Liver (tissue), 9 donors: ENCODE data around the gene CUL3. TPM values are rescaled to one million over a fixed set of nuclear protein-coding genes. Genes with fewer than 3 reads are reported as not detected.

Experiments used
- DNase-seq: peaks from one replicate; pipeline ENCODE4 v3.0.0-alpha.2; 2017; ENCODE audit warnings: low spot score
- H3K27ac ChIP-seq, 2 donors: one replicate each; pipeline ENCODE4 v1.7.0; 2013; ENCODE audit warnings: inconsistent platforms in 2 of 2, low read length in 2 of 2, control low read depth in 1 of 2, low read depth in 1 of 2, mild to moderate bottlenecking in 1 of 2
- H3K27me3 ChIP-seq, 4 donors: one replicate each; pipeline versions ENCODE4 v1.6.1 to v1.7.0; 2013; ENCODE audit warnings: low read length in 3 of 4, inconsistent platforms in 1 of 4, mild to moderate bottlenecking in 1 of 4, moderate library complexity in 1 of 4; ENCODE audit not compliant: control insufficient read depth in 4 of 4, insufficient read depth in 4 of 4
- H3K36me3 ChIP-seq, 4 donors: one replicate each; pipeline versions ENCODE4 v1.6.1 to v1.7.0; 2013; ENCODE audit warnings: low read length in 3 of 4, mild to moderate bottlenecking in 3 of 4, low read depth in 1 of 4, moderate library complexity in 1 of 4; ENCODE audit not compliant: control insufficient read depth in 4 of 4, insufficient read depth in 3 of 4
- H3K4me1 ChIP-seq, 4 donors: one replicate each; pipeline versions ENCODE4 v1.6.1 to v1.7.0; 2013; ENCODE audit warnings: low read length in 3 of 4, mild to moderate bottlenecking in 3 of 4, moderate library complexity in 1 of 4; ENCODE audit not compliant: control insufficient read depth in 4 of 4, insufficient read depth in 4 of 4
- H3K4me3 ChIP-seq, 3 donors: one replicate each; pipeline versions ENCODE4 v1.6.1 to v1.7.0; 2013; ENCODE audit warnings: low read length in 3 of 3, control low read depth in 1 of 3, low read depth in 1 of 3, mild to moderate bottlenecking in 1 of 3
- H3K9ac ChIP-seq, 2 donors: one replicate each; pipeline ENCODE4 v1.7.0; 2013; ENCODE audit warnings: low read length in 2 of 2, mild to moderate bottlenecking in 2 of 2, moderate library complexity in 2 of 2, control low read depth in 1 of 2, low read depth in 1 of 2
- H3K9me3 ChIP-seq, 4 donors: one replicate each; pipeline versions ENCODE4 v1.6.1 to v1.7.0; 2013; ENCODE audit warnings: low read length in 3 of 4; ENCODE audit not compliant: control insufficient read depth in 4 of 4
- EGR1 ChIP-seq, 2 donors: IDR thresholded peaks; 2 replicates each; pipeline ENCODE4 v1.6.1; 2016 to 2018; ENCODE audit warnings: antibody characterized with exemption in 2 of 2, low read depth in 2 of 2
- HNF4A ChIP-seq, 2 donors: conservative IDR thresholded peaks; 2 replicates each; pipeline ENCODE4 v1.6.1; 2016; ENCODE audit warnings: antibody characterized with exemption in 2 of 2, mild to moderate bottlenecking in 2 of 2
- JUND ChIP-seq, 2 donors: IDR thresholded peaks; 2 replicates each; pipeline ENCODE4 v1.6.1; 2016; ENCODE audit warnings: antibody characterized with exemption in 2 of 2
- NR2F2 ChIP-seq: IDR thresholded peaks from 2 replicates; pipeline ENCODE4 v1.6.1; 2016; ENCODE audit warnings: antibody characterized with exemption
- RAD21 ChIP-seq, 2 donors: IDR thresholded peaks; 2 replicates each; pipeline ENCODE4 v1.6.1; 2016; ENCODE audit warnings: antibody characterized with exemption in 2 of 2, mild to moderate bottlenecking in 2 of 2
- RXRA ChIP-seq, 2 donors: IDR thresholded peaks; 2 replicates each; pipeline ENCODE4 v1.6.1; 2017 to 2018; ENCODE audit warnings: antibody characterized with exemption in 2 of 2, mild to moderate bottlenecking in 1 of 2
- SP1 ChIP-seq: IDR thresholded peaks from 2 replicates; pipeline ENCODE4 v1.6.1; 2018; ENCODE audit warnings: antibody characterized with exemption, mild to moderate bottlenecking
- TAF1 ChIP-seq: conservative IDR thresholded peaks from 2 replicates; pipeline ENCODE4 v1.6.1; 2016; ENCODE audit warnings: antibody characterized with exemption, mild to moderate bottlenecking
- YY1 ChIP-seq: IDR thresholded peaks from 2 replicates; pipeline ENCODE4 v1.6.1; 2016; ENCODE audit warnings: antibody characterized with exemption, mild to moderate bottlenecking
- WGBS: extraction: QIAGEN DNeasy Blood & Tissue Kit; methylation state at CpG from one replicate; pipeline ENCODE4 v1.1.7; 2013; 5-methylcytosine and 5-hydroxymethylcytosine counted together
- polyA plus RNA-seq, 2 donors: library from polyadenylated mRNA; stranded (reverse) in 1 of 2; unstranded in 1 of 2; fragments of 200-250 nt in 1 of 2; fragments of >200 nt in 1 of 2; fragmentation: Nextera tagmentation in 1 of 2; extraction: Ambion mirVana in 1 of 2; gene quantifications; one replicate each; pipeline versions ENCODE4 v1.2.1 to v1.2.3, GENCODE V29; 2013 to 2015
- total RNA-seq, 2 donors: library from RNA; depleted of rRNA; stranded (reverse); fragments of >200 nt; gene quantifications; one replicate each; pipeline ENCODE4 v1.2.3, GENCODE V29; 2014
- TF ChIP-seq, protein P1 (sequence below): IDR thresholded peaks from 2 replicates; pipeline ENCODE4 v1.6.1; 2016; ENCODE audit warnings: antibody characterized with exemption, mild to moderate bottlenecking
- TF ChIP-seq, protein P2 (sequence below): fragments of 150-350 bp; IDR thresholded peaks from 2 replicates; pipeline ENCODE4 v1.5.1; 2017; ENCODE audit warnings: improper control_type of control experiment, low read depth, low read length; ENCODE audit not compliant: missing input control
- TF ChIP-seq, protein P3 (sequence below): IDR thresholded peaks from 2 replicates; pipeline ENCODE4 v1.6.1; 2016; ENCODE audit warnings: antibody characterized with exemption
- TF ChIP-seq, protein P4 (sequence below): IDR thresholded peaks from 2 replicates; pipeline ENCODE4 v1.6.1; 2016; ENCODE audit warnings: antibody characterized with exemption
- donor health status: healthy.
- donor health status: healthy.
- donor health status: healthy.
- donor health status: healthy.
- donor health status: healthy.

Gene CUL3
- total and polyA plus RNA-seq, 4 donors: 24.7 to 48.9 (median 33.1) TPM

DNA sequence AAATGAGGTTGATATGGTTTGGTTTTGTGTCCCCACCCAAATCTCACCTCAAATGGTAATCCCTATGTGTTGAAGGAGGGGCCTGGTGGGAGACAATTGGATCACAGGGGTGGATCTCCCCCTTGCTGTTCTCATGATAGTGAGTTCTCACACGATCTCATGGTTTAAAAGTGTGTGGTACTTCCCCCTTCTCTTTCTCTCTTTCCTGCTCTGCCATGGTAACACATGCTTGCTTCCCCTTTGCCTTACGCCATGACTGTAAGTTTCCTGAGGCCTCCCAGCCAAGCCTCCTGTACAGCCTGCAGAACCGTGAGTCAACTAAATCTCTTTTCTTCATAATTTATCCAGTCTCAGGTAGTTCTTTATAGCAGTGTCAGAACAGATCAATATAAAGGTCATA lies 158.5 kb downstream of the CUL3 start (continued):
- TF ChIP-seq, protein P1, sequence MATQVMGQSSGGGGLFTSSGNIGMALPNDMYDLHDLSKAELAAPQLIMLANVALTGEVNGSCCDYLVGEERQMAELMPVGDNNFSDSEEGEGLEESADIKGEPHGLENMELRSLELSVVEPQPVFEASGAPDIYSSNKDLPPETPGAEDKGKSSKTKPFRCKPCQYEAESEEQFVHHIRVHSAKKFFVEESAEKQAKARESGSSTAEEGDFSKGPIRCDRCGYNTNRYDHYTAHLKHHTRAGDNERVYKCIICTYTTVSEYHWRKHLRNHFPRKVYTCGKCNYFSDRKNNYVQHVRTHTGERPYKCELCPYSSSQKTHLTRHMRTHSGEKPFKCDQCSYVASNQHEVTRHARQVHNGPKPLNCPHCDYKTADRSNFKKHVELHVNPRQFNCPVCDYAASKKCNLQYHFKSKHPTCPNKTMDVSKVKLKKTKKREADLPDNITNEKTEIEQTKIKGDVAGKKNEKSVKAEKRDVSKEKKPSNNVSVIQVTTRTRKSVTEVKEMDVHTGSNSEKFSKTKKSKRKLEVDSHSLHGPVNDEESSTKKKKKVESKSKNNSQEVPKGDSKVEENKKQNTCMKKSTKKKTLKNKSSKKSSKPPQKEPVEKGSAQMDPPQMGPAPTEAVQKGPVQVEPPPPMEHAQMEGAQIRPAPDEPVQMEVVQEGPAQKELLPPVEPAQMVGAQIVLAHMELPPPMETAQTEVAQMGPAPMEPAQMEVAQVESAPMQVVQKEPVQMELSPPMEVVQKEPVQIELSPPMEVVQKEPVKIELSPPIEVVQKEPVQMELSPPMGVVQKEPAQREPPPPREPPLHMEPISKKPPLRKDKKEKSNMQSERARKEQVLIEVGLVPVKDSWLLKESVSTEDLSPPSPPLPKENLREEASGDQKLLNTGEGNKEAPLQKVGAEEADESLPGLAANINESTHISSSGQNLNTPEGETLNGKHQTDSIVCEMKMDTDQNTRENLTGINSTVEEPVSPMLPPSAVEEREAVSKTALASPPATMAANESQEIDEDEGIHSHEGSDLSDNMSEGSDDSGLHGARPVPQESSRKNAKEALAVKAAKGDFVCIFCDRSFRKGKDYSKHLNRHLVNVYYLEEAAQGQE: no peak
- TF ChIP-seq HNF4A (conservative IDR thresholded peaks at IDR 0.05) (no peak), NR2F2 (no peak)

DNA sequence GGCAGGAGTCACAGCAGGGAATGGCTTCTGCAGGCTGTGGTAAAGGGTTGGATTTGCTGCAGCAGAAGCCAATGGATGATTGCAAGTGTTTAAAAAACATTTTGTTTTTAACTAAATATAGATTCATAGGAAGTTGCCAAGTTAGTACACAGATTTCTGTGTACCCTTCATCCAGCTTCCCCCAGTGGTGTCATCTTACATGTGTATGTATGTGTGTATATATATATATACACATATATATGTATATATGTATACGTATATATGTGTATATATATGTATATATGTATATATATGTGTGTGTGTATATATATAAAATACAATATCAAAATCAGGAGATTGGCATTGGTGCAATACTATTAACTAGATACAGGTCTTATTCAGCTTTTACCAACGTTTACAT lies 164.1 kb downstream of the CUL3 start:
- Histone ChIP-seq H3K4me3 (no peak overlapping the region), H3K36me3 (peaks cover 0 to 1% (median 0%) of the 10 kb centered on the region in 4 donors), H3K27ac (no peak overlapping the region), H3K9ac (no peak overlapping the region), H3K9me3 (no peaks in the 10 kb centered on the region), H3K4me1 (no peaks in the 10 kb centered on the region), H3K27me3 (no peaks in the 10 kb centered on the region)
- no peak for DNase-seq
- TF ChIP-seq RXRA (IDR thresholded peaks at IDR 0.05): no peak
- TF ChIP-seq TAF1: no peak
- TF ChIP-seq, protein P2, sequence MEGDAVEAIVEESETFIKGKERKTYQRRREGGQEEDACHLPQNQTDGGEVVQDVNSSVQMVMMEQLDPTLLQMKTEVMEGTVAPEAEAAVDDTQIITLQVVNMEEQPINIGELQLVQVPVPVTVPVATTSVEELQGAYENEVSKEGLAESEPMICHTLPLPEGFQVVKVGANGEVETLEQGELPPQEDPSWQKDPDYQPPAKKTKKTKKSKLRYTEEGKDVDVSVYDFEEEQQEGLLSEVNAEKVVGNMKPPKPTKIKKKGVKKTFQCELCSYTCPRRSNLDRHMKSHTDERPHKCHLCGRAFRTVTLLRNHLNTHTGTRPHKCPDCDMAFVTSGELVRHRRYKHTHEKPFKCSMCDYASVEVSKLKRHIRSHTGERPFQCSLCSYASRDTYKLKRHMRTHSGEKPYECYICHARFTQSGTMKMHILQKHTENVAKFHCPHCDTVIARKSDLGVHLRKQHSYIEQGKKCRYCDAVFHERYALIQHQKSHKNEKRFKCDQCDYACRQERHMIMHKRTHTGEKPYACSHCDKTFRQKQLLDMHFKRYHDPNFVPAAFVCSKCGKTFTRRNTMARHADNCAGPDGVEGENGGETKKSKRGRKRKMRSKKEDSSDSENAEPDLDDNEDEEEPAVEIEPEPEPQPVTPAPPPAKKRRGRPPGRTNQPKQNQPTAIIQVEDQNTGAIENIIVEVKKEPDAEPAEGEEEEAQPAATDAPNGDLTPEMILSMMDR: no peak
- TF ChIP-seq SP1: no peak
- TF ChIP-seq EGR1 (IDR thresholded peaks at IDR 0.05; ENCODE audit: low read depth in 2 of 2): no peak
- TF ChIP-seq NR2F2: no peak
- no peak for TF ChIP-seq JUND (IDR thresholded peaks at IDR 0.05)
- TF ChIP-seq, protein P3, sequence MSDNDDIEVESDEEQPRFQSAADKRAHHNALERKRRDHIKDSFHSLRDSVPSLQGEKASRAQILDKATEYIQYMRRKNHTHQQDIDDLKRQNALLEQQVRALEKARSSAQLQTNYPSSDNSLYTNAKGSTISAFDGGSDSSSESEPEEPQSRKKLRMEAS: no peak
- TF ChIP-seq, protein P4, sequence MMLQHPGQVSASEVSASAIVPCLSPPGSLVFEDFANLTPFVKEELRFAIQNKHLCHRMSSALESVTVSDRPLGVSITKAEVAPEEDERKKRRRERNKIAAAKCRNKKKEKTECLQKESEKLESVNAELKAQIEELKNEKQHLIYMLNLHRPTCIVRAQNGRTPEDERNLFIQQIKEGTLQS: no peak
- TF ChIP-seq YY1: no peak
- TF ChIP-seq HNF4A (conservative IDR thresholded peaks at IDR 0.05): no peak
- no peak for TF ChIP-seq RAD21 (IDR thresholded peaks at IDR 0.05)
- WGBS: 82% methylated on average over 2 of the region's 2 CpGs

Other genes starting within 250 kb of the CUL3 start
- 1 to 10 TPM in 1 of 2 donors, under 1 TPM in 1; 0.42 to 2.5 TPM for gene FAM124B, start 183.3 kb downstream of the CUL3 start, total RNA-seq
- gene FAM124B, start 183.3 kb downstream of the CUL3 start, polyA plus RNA-seq: under 1 TPM; 0.30 to 0.42 TPM
- gene CCDC195, start 131.0 kb upstream of the CUL3 start, total RNA-seq: not detected
- not detected for gene CCDC195, start 131.0 kb upstream of the CUL3 start, polyA plus RNA-seq